Keratinocyte (primary cell): ENCODE measurements around the gene GDF11. TPM values are rescaled to one million over a fixed set of nuclear protein-coding genes. Genes with fewer than 3 reads are reported as not detected.

Experiments
- DNase-seq: peaks from one replicate; pipeline ENCODE4 v3.0.0-alpha.2; 2011; ENCODE audit warnings: low read depth, missing footprints, low spot score
- FAIRE-seq: peaks from 2 replicates; lab custom pipeline; 2011; peaks lifted over from hg19 to GRCh38; lab: Jason Lieb, UNC
- H2AFZ ChIP-seq: 2 replicates; pipeline ENCODE4 v1.6.0; 2012; ENCODE audit warnings: low read length, control low read depth, inconsistent platforms; ENCODE audit not compliant: control insufficient read depth
- H3K27ac ChIP-seq: 2 replicates; pipeline ENCODE4 v1.5.1; 2011; ENCODE audit warnings: low read length; ENCODE audit not compliant: control insufficient read depth, insufficient read depth
- H3K27me3 ChIP-seq: 3 replicates; pipeline ENCODE4 v1.6.0; 2011; ENCODE audit warnings: low read length; ENCODE audit not compliant: control insufficient read depth, insufficient read depth; ENCODE audit errors: extremely low read depth
- H3K36me3 ChIP-seq, 2 experiments: 2 replicates in 1 of 2; 3 replicates in 1 of 2; pipeline ENCODE4 v1.5.1; 2011; ENCODE audit warnings: low read length in 2 of 2, mild to moderate bottlenecking in 1 of 2; ENCODE audit not compliant: control insufficient read depth in 2 of 2, insufficient read depth in 2 of 2; ENCODE audit errors: extremely low read depth in 1 of 2
- H3K4me1 ChIP-seq: 3 replicates; pipeline ENCODE4 v1.5.1; 2011; ENCODE audit warnings: low read length; ENCODE audit not compliant: control insufficient read depth, insufficient read depth; ENCODE audit errors: extremely low read depth
- H3K4me2 ChIP-seq: 3 replicates; pipeline ENCODE4 v1.6.0; 2011; ENCODE audit warnings: low read depth, low read length; ENCODE audit not compliant: control insufficient read depth, insufficient read depth; ENCODE audit errors: extremely low read depth
- H3K4me3 ChIP-seq, 3 experiments: fragments of 200-600 bp in 1 of 3; sonication (generic) in 1 of 3; 2 replicates in 2 of 3; 3 replicates in 1 of 3; pipeline ENCODE4 v1.5.1; 2011 to 2016; ENCODE audit warnings: low read length in 3 of 3, mild to moderate bottlenecking in 3 of 3, control low read depth in 2 of 3, inconsistent platforms in 1 of 3, low read depth in 1 of 3, mixed read lengths in 1 of 3, mixed run types in 1 of 3, moderate library complexity in 1 of 3; ENCODE audit not compliant: control insufficient read depth in 2 of 3, insufficient read depth in 2 of 3; ENCODE audit errors: extremely low read depth in 1 of 3
- H3K79me2 ChIP-seq: 2 replicates; pipeline ENCODE4 v1.6.0; 2012; ENCODE audit warnings: low read length; ENCODE audit not compliant: control insufficient read depth, insufficient read depth
- H3K9ac ChIP-seq: 3 replicates; pipeline ENCODE4 v1.6.0; 2011; ENCODE audit warnings: low read length; ENCODE audit not compliant: control insufficient read depth, insufficient read depth; ENCODE audit errors: extremely low read depth
- H3K9me1 ChIP-seq: 3 replicates; pipeline ENCODE4 v1.6.0; 2011; ENCODE audit warnings: low read length; ENCODE audit not compliant: control insufficient read depth, insufficient read depth; ENCODE audit errors: extremely low read depth
- H3K9me3 ChIP-seq: 2 replicates; pipeline ENCODE4 v1.5.1; 2012; ENCODE audit warnings: low read depth, low read length; ENCODE audit not compliant: control insufficient read depth
- H4K20me1 ChIP-seq: 3 replicates; pipeline ENCODE4 v1.6.0; 2011; ENCODE audit warnings: low read length; ENCODE audit not compliant: control insufficient read depth, insufficient read depth; ENCODE audit errors: extremely low read depth
- CTCF ChIP-seq, 3 experiments: IDR thresholded peaks in 1 of 3; conservative IDR thresholded peaks in 1 of 3; optimal IDR thresholded peaks in 1 of 3; 2 replicates in 2 of 3; 3 replicates in 1 of 3; pipeline versions ENCODE3 to v1.5.1; 2011; ENCODE audit warnings: low read length in 3 of 3, mild to moderate bottlenecking in 3 of 3, moderate library complexity in 2 of 3, control low read depth in 1 of 3, inconsistent platforms in 1 of 3; ENCODE audit not compliant: insufficient read depth in 2 of 3; ENCODE audit errors: extremely low read depth in 1 of 3
- EZH2 ChIP-seq: IDR thresholded peaks from one replicate; pipeline ENCODE4 v1.6.1; 2012; ENCODE audit warnings: inconsistent platforms, mild to moderate bottlenecking, low read length, moderate library complexity
- dilution Hi-C: fragments of 300-500 bp; cut with MboI; formaldehyde crosslinking; loops from one replicate; pipeline ENCODE4 v1.7.0; 2020; ENCODE audit warnings: low sequenced_read_pairs; ENCODE audit not compliant: extremely low pct_ligation_motif_present
- polyA plus RNA-seq, 5 experiments: library from polyadenylated mRNA; depleted of rRNA in 3 of 5; stranded (reverse) in 3 of 5; stranded (forward) in 1 of 5; unstranded in 1 of 5; fragments of >200 nt; gene quantifications; 1 replicate in 1 of 5; 2 replicates in 3 of 5; 3 replicates in 1 of 5; pipeline versions ENCODE4 v1.2.1 to v1.2.3, GENCODE V29; 2011 to 2012; ENCODE audit warnings: missing spikeins in 2 of 5, low read depth in 1 of 5, low replicate concordance in 1 of 5

The GDF11 gene
- polyA plus RNA-seq, 1 donor (not counting 4 experiments of a cell fraction or from before 2014, with no cell fraction given) = 2.7 TPM

- Histone ChIP-seq H3K27me3 (peaks cover 22% of the 10 kb centered on the region), H3K9me1 (no peaks in the 10 kb centered on the region), H3K36me3 (no peaks in the 10 kb centered on the region), H4K20me1 (no peaks in the 10 kb centered on the region), H3K9me3 (no peaks in the 10 kb centered on the region), H3K4me1 (peaks cover 3% of the 10 kb centered on the region), H3K4me3 (no peak overlapping the region), H2AFZ (no peak overlapping the region), H3K9ac (no peak overlapping the region), H3K4me2 (no peak overlapping the region), H3K79me2 (no peaks in the 10 kb centered on the region), H3K27ac (no peak overlapping the region)
- dilution Hi-C loops = no loop called here
- FAIRE-seq (no peak), DNase-seq (no peak)
- no peak for TF ChIP-seq CTCF (optimal IDR thresholded peaks at IDR 0.05 in 1 of 3, IDR thresholded peaks at IDR 0.05 in 1 of 3, conservative IDR thresholded peaks at IDR 0.05 in 1 of 3; ENCODE audit: extremely low read depth in 1 of 3, insufficient read depth in 2 of 3, low read length in 3 of 3)
- no peak for TF ChIP-seq EZH2
These were observed 43.4 kb upstream of the GDF11 start for GRCh38 chr12:55699471-55700055.

- H3K27me3 ChIP-seq = peaks cover 22% of the 10 kb centered on the region
- H2AFZ ChIP-seq = no peak overlapping the region
- H3K9me3 ChIP-seq = no peaks in the 10 kb centered on the region
- peaks cover 3% of the 10 kb centered on the region for H3K4me1 ChIP-seq
- H3K4me3 ChIP-seq = no peak overlapping the region
- H3K27ac ChIP-seq = no peak overlapping the region
- TF ChIP-seq CTCF (optimal IDR thresholded peaks at IDR 0.05 in 1 of 3, IDR thresholded peaks at IDR 0.05 in 1 of 3, conservative IDR thresholded peaks at IDR 0.05 in 1 of 3; ENCODE audit: extremely low read depth in 1 of 3, insufficient read depth in 2 of 3, low read length in 3 of 3) = no peak
- no peak for TF ChIP-seq EZH2
- H3K36me3 ChIP-seq = no peaks in the 10 kb centered on the region
- no peaks in the 10 kb centered on the region for H3K9me1 ChIP-seq
- FAIRE-seq (no peak), DNase-seq (no peak)
- dilution Hi-C loops = no loop called here
- no peaks in the 10 kb centered on the region for H3K79me2 ChIP-seq
- no peak overlapping the region for H3K4me2 ChIP-seq
- H4K20me1 ChIP-seq = no peaks in the 10 kb centered on the region
- H3K9ac ChIP-seq = no peak overlapping the region
These were observed 42.5 kb upstream of the GDF11 start for GRCh38 chr12:55700255-55701018.
